ENCODE results near the gene UBE2G1.

DNA sequence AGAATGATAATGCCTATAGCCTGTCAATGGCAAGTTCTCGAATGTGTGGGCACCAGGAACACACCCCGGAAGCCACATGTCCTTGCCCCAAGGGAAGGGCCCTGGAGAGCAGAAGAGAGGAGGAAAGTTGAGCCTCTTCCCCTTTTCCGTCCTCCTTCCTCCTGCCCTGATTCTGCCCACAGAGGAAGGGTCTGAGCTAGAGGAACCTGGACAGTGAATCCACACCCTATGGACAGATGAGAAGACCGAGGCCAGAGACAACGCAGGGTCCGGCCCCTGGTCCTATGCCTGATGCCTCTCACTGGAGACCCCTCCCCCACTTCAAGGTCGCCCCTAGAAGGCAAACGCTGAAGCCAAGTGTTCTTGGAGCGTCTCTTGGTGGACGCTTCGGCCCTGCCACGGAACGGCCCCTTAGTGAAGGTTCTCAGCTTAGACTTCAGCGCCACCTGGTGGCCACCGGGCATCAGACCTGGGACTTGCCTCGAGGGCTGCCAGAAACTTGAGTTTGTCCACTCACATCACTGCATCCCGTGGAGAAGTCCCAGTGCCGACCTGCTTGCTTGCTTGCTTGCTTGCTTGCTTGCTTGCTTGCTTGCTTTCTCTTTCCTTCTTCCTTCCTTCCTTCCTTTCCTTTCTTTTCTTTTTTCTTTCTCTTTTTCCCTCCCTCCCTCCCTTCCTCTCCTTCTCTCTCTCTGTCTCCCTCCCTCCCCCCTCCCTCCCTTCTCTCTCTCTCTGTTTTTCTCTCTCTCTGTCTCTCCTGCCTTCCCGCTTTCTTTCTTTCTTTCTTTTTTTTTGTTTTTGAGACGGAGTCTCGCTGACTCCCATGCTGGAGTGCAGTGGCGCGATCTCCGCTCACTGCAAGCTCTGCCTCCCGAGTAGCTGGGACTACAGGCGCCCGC, 46.7 kb upstream of the UBE2G1 start:
- TF ChIP-seq, protein P1, sequence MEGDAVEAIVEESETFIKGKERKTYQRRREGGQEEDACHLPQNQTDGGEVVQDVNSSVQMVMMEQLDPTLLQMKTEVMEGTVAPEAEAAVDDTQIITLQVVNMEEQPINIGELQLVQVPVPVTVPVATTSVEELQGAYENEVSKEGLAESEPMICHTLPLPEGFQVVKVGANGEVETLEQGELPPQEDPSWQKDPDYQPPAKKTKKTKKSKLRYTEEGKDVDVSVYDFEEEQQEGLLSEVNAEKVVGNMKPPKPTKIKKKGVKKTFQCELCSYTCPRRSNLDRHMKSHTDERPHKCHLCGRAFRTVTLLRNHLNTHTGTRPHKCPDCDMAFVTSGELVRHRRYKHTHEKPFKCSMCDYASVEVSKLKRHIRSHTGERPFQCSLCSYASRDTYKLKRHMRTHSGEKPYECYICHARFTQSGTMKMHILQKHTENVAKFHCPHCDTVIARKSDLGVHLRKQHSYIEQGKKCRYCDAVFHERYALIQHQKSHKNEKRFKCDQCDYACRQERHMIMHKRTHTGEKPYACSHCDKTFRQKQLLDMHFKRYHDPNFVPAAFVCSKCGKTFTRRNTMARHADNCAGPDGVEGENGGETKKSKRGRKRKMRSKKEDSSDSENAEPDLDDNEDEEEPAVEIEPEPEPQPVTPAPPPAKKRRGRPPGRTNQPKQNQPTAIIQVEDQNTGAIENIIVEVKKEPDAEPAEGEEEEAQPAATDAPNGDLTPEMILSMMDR (optimal IDR thresholded peaks at IDR 0.05 in 1 of 3, IDR thresholded peaks at IDR 0.05 in 1 of 3, conservative IDR thresholded peaks at IDR 0.05 in 1 of 3; ENCODE audit: extremely low read depth in 1 of 3, insufficient read depth in 2 of 3, low read length in 3 of 3), result peak; percentile 80 to 96 (median 96)
- TF ChIP-seq EZH2 (IDR thresholded peaks at IDR 0.05; ENCODE audit: low read length), result no peak
